ENCODE measurements around the gene ANKS1A.
"Not testable (repeated sequence)": the region's sequence is repeated elsewhere in the genome, so short reads cannot be mapped to it uniquely, and the experiment has no call there.

ANKS1A gene, protein sequence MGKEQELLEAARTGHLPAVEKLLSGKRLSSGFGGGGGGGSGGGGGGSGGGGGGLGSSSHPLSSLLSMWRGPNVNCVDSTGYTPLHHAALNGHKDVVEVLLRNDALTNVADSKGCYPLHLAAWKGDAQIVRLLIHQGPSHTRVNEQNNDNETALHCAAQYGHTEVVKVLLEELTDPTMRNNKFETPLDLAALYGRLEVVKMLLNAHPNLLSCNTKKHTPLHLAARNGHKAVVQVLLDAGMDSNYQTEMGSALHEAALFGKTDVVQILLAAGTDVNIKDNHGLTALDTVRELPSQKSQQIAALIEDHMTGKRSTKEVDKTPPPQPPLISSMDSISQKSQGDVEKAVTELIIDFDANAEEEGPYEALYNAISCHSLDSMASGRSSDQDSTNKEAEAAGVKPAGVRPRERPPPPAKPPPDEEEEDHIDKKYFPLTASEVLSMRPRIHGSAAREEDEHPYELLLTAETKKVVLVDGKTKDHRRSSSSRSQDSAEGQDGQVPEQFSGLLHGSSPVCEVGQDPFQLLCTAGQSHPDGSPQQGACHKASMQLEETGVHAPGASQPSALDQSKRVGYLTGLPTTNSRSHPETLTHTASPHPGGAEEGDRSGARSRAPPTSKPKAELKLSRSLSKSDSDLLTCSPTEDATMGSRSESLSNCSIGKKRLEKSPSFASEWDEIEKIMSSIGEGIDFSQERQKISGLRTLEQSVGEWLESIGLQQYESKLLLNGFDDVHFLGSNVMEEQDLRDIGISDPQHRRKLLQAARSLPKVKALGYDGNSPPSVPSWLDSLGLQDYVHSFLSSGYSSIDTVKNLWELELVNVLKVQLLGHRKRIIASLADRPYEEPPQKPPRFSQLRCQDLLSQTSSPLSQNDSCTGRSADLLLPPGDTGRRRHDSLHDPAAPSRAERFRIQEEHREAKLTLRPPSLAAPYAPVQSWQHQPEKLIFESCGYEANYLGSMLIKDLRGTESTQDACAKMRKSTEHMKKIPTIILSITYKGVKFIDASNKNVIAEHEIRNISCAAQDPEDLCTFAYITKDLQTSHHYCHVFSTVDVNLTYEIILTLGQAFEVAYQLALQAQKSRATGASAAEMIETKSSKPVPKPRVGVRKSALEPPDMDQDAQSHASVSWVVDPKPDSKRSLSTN

DNA sequence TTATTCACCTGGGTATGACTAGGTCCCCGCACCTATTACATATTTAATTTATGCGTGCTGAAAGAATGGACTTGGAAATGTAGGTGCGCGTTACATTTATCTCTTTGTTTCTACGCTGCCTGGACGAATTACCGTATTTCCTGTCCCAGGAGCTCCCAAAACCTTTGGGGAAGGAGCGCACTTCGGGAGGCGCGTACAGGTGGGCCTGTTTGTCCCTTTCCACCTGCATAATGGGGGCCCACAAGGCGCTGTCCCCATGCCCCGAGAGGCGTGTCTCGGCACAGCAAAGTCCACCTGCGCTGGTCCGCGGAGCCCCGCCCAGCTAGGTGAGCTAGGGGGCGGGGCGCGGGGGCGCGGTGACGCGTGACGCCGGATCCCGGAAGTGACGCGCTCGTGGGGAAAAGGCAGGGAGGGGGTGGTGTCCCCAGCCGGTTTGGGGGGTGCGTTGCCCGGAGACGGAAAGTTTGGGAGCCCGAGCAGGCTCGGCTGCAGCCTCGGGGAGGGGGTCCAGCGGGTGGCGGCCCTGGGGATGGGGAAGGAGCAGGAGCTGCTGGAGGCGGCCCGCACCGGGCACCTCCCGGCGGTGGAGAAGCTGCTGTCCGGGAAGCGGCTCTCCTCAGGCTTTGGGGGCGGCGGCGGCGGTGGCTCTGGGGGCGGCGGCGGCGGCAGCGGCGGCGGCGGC is at the start of gene ANKS1A:
TSS of gene ANKS1A (plus strand) at position 382 of the 682 bp plus-strand sequence. CDS start at position 530, 148 bp downstream.
- peak; percentile 12 to 89 (median 71) for DNase-seq

- DNase-seq: no peak
Observed at GRCh38 chr6:34839666-34840352, 49.2 kb upstream of the ANKS1A start.

- not testable (repeated sequence) for DNase-seq
Observed at GRCh38 chr6:34849066-34849465, 40.0 kb upstream of the ANKS1A start.

- DNase-seq: no peak
Observed at GRCh38 chr6:34851361-34851760, 37.7 kb upstream of the ANKS1A start.

DNA sequence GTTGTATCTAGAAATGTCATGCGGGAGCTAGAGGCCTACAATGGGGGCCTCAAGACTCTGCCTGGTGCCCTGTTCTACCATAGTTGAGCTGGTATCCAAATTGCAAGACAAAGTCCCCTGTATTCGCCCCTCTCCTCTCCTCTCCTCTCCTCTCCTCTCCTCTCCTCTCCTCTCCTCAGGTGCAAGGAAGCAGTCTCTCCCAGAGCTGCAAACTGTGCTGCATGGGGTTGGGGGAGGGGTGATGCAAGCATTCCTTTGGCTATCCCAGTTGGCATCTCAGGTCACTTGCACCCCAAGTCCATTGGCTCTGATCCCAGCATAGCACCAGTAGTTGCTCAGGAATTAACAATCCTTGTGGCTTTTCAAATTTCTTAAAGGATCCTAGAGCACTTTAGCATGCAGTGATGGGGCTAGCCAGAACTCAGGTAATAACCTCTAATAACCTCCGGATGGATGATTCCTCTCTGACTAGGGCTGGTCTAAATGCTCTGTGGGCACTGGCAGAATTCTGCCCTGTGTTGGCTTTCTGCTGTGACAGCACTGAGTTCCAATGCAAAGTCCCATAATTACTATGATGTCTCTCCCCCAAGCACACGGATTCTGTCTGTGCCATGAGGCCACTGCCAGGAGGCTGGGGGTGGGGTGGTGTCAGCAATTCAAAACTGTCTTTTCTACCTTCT is 36.5 kb upstream of the ANKS1A start:
- no peak for DNase-seq

GRCh38 chr6:34855463-34855862 is 33.6 kb upstream of the ANKS1A start:
- no peak for DNase-seq

DNA sequence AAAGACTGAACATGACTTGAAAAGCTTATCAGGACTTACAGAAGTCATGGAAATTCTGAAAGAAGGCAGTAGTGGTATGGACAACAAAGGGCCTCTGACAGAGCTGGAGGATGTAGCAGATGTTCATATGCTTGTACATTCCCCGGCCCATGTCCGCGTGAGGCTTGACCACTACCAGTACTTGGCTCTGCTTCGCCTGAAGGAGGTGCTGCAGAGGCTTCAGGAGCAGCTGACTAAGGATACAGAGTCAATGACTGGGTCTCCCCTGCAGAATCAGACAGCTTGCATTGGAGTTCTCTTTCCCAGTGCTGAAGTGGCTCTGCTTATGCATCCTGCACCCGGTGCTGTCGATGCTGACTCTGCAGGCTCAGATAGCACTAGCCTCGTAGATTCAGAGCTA is 30.4 kb upstream of the ANKS1A start:
- no peak for DNase-seq

DNA sequence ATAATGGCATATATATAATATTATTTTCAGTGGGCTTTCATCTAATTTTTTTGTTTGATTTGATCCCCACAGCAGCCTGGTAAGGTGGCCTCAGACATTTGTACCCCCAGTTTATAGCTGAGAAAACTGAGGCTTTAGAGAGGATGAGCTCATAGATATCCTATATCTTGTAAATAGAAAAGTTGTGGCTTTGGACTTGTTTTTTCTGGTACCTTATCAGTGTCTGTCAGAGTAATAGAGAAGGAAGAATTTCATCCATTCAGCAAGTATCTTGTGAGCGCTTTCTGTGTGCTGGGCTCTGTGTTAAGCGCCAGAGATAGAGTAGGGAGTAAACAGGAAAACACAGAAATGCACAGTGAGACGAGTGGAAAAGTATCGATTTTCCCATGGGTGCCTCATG is 29.1 kb upstream of the ANKS1A start:
- no peak for DNase-seq

DNA sequence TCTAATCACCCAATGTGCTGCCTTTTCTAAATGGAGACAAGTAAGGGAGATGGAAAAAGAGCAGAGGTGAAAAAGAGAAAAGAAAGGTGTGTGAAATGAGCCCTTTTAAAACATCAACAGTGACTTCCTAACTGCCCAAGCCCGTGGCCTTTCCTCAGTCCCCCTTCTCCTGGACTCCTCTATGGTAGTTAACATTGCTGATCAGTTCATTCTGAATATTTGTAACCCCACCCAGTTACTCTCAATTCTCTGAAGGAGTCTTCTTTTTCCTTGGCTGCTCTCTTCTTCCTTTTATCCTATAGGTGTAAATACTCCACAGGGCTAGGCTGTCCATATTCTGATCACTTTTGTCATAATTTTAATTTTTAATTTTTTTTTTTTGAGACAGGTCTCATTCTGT is 28.3 kb upstream of the ANKS1A start:
- no peak for DNase-seq

- no peak for DNase-seq
Observed at GRCh38 chr6:34864007-34864406, 25.0 kb upstream of the ANKS1A start.

DNA sequence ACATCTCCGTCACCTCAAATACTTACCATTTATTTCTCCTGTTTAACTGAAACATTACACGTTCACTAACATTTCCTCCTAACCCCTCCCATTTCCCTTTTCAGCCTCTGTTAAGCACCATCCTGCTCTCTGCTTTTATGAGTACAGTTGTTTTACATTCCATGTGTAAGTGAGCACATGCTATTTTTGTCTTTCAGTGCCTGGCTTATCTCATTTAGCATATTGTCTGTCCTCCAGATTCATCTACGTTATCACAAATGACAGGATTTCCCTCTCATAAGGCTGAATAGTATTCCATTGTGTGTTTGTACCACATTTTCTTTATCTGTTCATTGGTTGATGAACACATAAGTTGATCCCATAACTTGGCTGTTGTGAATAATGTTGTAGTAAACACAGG is 23.9 kb upstream of the ANKS1A start:
- DNase-seq: no peak

GRCh38 chr6:34866509-34866908 is 22.5 kb upstream of the ANKS1A start:
- DNase-seq: no peak

GRCh38 chr6:34867484-34867883 is 21.6 kb upstream of the ANKS1A start:
- no peak for DNase-seq

DNA sequence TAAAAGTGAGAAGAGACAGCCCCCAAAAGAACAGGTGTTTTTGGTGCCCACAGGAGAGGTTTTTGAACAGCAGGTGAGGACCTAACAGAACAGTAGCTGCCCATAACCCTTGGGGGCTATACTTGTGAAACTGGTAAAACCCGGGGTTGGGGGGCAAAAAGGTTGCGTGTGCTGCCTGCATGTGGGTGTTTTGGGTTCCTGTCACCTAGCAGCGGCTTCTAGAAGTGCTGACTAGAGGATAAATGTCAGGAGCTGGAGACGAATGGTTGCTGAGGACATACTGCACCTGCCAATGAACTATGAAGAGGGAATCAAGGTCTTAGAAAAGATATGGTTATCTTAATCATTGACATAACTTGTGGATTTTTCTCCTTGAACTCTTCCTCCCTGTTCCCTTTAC is 17.2 kb upstream of the ANKS1A start:
- DNase-seq: no peak

DNA sequence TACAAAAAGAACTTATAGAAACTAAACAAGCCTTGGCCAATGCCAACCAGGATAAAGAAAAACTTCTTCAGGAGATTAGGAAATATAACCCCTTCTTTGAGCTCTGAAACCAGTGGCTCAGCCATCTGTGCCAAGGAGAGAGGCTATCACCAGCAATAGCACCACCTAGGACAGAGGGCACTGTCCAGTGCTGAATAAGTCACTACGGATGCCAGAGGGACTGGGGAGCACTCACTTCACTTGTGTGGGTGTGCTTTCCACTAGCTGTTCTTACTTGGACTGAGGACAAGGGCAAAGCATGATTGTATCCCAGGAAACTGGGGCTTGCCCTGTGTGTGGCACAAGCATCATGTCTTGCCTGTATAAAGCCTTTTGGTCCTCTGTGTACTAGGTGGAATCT is 16.7 kb upstream of the ANKS1A start:
- no peak for DNase-seq

GRCh38 chr6:34875292-34876213 is 13.5 kb upstream of the ANKS1A start:
- DNase-seq: no peak

DNA sequence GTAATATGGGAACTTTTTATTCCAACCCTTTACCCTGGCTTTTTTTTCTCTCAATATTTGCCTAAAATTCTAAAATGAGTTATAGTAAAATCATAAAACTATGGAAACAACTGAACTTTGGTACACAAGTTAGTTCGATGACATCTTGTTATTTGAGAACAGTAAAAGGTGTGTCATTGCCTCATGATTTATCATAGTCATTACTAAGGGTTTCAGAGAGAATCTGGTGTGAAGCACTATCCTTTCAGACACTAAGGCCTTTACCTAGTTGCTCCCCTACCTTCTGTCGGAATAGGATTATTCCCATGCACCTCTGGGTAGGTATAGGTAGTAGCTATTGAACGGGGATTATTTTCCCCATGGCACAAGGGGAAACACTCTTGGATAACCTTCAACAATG is 12.6 kb upstream of the ANKS1A start:
- DNase-seq: no peak

DNA sequence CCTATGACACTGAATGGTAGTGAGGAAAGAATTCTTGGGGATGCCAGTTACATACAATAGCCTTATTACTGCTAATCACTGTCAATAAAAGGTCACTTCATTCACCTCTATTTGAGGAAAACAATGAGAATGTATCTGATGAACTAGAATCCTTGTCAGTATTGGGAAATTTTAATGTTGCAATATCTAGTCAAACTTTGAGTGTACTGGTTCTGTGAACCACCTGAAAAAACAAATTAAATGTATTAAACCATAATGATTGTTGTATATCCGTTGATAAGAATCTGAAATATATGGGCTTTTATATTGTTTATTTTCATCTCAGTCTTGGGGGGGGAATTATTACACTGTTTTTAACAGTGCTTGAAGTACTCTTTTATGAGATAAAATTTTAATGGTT is 11.8 kb upstream of the ANKS1A start:
- no peak for DNase-seq

DNA sequence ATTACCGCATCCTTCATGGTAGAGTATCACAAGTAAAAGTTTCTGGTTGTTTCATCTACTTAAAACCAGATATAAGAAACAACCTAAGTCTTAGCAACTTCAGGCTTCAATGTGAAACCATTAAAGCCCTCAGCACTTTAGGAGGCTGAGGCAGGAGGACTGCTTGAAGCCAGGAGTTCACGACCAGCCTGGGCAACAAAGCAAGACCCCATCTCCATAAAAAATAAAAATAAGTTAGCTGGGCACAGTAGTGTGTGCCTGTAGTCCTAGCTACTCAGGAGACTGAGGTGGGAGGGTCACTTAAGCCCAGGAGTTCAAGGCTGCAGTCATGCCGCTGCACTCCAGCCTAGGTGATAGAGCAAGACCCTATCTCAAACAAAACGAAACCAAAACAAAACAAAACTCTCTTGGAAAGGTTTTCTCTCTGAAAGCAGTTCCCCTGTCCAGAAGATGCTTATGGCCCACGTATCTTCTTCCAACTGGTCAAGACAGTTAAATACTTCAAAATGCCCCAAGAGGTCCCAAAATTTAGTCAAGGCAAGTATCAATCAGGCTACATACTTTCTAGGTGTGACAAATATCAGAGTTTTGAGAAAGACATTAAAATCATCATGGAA is 11.1 kb upstream of the ANKS1A start:
- no peak for DNase-seq
